DMS 273 treated with DMSO at 0.1 percent for 48 hours (cell line): ENCODE data around the gene CFAP20DC.
"Not testable (repeated sequence)": the region's sequence is repeated elsewhere in the genome, so short reads cannot be mapped to it uniquely, and the experiment has no call there.

Experiments used
- DNase-seq: peaks from one replicate; lab custom pipeline; 2025; lab: John Stamatoyannopoulos, UW

The CFAP20DC gene

DNA sequence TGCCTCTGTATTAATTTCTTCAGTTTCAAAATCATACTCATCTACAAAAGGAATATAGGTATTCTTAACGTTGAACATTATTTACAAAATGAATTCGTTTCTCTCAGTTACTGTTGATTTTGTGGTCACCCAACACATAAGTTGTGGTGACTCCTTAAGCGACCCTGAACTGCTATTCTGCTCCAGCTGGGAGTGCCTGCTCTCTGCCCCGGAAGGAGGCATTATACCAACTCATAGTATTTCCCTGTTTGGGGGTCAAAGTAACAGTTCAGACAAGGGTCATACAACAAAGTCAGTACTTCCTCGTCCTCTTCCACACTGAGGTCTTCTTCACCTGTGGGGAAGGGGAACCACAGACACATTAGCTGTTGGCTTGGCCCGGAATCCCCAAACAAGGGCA is 307.6 kb downstream of the CFAP20DC start:
- no peak for DNase-seq

DNA sequence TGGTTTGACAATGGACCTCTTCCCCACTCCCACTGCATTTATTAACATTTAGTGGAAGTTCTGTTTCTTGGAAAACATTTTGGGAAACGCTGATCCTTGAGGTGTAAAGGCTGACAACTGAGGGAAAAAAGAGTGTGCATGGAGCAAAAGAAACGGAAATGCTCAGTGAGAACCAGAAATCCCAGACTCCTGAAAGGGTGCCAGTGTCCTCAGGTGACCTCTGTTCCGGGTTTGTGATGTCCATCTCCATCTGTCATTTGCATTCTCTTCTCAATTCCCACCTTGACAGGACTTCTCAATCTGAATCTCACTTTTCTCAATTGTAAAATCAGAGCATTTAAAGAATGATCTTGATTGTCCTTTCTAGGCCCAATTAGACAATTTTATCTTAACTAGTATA is 312.2 kb downstream of the CFAP20DC start:
- no peak for DNase-seq

DNA sequence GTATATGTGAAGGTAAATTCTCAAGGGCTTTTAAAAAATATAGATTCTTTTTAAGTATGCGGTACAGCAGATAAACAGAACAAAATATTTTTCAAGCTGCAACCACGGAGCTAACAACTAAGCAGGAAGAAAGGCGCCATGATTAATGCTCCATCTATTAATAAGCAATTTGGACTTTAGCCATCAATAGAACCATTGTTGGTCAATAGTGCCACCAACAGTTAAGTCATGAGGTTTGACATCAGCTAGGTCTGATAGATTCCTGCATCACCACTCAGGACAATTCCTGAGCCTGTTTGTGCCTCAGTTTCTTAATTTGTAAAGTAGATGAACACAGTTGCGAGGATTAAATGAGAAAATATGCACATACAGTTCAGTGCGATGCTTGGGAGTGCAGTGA is 318.2 kb downstream of the CFAP20DC start:
- no peak for DNase-seq

DNA sequence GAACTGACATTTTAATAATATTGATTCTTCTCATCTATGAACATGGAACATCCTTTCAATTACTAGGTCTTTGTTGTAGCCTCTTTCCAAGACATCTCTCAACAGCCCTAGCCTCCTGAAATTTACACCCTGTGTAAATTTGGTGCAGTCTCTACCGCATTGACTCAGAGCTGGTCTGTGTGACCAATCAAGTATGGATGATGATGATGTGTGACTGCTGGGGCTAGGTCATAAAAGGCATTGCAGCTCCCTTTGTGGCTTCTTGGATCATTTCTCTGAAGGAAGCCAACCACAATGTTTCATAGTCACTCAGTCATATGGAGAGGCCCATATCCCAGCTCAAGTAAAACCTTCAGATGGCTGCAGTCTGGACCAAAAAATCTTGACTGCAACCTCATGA is 321.1 kb downstream of the CFAP20DC start:
- DNase-seq: no peak

DNA sequence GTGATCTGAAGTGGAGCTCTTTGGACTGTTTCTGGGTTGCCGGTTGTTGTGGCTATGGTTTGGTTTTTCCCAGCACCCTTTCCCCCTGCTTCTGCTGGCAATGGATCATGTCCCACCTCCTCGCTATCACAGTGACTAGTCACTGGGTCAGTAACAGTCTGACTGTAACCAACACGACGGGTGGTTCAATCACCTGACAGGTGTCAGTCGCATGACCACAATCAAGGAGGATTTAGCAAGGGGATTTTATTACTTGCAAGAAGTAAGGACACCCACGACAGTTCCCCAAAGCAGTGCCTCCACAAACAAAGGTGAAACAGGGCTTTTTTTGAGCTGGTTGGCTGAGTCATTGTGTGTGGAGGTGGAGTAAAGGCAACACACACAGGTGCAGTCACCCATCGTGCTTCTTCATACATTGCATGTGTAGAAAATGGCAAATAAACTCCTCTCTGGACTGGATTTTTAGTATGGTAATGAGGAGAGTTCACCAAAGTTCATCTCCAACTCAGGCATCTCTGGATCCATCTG is 324.4 kb downstream of the CFAP20DC start:
- no peak for DNase-seq

DNA sequence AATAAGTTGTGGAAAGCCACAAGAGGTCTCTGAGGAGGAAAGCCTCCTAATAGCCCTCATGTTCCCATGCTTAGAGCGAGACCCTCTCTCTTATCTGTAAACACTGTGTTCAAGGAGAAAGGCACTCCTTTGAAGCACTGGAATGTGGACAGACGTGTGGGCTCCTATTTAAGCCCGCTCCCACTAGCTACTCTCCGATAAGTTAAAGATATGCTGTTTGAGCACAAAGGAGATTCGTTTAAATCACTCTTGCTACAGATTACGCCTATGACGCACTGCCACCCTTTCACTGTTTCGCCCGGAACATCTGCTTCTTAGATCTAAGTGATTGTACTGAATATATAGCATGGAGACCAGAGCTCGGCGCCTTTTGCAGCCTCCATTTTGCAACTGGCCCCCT is 325.5 kb downstream of the CFAP20DC start:
- DNase-seq: no peak

DNA sequence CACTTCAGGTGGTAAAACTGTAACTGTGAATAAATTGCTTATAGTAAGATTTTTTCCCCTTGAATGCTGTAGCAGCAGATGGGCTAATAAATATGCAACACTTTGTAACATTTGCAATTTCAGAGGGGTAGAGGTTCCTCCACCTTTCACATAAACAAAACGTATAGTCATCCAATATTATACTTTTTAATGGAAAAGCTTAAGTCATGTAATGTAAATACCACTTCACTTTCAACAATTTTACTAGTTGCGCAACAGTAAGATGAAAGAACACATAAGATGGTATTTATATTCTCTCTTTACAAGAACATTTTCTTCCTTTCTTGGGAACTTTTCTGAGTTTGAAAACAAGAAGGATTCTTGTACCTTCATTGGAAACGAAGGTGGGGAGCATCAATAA is 326.7 kb downstream of the CFAP20DC start:
- no peak for DNase-seq

DNA sequence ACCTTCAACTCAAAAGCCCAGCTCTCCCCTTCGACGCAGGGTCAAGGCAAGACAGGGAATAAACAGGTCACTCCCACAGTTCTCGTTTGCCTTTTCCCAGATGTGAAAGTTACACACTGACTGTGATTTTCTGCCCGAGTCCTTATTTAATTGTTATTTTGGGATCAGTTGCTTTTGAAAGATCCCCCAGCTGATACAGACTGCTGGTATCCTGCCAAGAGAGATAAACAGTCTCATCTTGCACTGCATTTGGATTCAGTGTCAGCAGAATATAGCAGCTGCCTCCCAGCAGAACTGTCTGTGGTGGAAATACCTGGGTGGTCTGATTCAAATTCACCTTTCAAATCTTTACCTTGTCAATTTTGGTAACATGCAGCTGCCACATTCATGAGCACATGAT is 327.3 kb downstream of the CFAP20DC start:
- DNase-seq: no peak

DNA sequence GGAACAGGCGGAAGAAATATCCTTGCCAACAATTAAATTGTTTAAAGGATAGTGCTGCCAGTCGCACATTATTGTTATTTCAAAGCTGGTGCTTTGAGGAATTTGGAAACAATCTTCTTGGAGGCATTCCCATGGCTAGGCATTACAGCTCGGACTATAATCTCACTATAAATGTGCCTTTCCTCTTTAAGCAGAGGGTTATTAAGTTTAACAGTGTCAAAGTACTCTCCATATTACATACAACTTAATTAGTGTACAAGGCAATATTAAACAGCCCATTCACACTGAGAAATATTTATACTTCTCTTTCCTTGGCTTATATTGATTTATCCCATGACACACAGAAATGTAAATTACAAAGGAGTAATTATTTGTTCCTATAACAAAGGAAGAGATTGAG is 329.3 kb downstream of the CFAP20DC start:
- no peak for DNase-seq

DNA sequence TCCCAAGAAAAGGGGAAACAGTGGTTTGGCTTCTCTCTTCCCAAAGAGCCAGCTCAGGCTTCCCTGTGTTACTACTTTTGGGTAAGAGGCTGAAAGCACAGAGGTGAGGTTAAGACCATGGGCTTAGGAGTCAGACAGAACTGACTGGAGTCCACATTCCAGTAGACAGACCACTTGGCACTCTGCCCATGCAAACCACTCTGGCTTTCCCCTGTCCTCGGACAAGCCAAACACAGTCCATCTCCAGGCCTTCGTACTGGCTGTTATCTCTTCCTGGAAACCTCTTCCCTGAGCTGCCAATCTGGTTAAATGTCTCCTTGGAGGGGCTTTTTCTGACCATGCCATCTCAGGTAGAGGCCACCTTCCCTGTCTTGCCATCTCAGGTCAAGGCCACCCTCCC is 330.1 kb downstream of the CFAP20DC start:
- no peak for DNase-seq

DNA sequence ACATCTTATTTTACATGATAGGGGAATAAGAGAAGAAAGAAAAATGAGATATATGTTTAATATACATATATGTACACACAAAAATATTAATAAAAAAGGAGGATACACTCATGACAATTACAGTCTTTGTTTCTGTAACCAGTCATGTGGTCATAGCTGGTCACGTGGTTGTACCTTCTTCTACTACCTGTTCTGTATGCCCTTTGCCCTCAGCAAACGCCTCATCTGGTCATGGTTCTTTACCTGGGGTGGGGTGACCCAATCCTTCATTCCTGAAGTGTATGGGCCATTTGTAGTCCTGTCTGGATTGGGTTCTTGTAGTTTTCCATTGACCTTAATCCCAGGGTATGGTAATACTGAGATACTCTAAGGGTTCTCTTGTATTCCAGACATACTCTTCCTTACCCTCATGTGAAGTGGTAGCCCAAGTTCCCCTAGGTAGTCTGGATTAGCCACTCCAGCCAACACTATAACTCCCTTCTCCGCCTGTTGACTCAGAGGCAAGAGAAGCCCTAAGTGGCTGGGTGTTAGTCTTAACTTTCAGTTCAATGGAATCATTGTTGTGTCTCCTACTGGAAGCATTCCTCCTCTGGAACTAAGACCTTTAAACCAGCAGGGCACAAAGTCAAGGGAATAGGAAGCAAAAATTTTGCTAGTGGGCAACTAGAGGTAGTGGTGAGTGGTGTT is 336.0 kb downstream of the CFAP20DC start:
- DNase-seq: no peak

DNA sequence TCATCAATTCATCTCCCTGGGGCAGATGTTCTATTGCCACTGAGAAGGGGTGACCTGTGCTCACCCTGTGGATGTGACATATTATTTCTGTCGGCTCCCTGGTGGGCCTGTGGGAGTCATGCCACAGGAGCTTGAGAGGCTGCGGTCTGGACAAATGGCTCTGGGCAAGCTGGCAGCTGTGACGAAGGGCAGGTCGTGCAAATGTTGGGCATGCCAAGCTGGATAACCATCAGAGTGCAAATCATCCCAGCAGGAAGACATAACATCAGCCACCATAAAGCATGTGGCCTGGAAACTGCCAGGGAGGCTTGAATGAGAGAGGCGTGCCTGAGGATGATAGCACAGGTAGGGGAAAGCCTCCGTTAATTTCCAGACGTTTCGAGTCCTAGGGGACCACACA is 338.0 kb downstream of the CFAP20DC start:
- no peak for DNase-seq

DNA sequence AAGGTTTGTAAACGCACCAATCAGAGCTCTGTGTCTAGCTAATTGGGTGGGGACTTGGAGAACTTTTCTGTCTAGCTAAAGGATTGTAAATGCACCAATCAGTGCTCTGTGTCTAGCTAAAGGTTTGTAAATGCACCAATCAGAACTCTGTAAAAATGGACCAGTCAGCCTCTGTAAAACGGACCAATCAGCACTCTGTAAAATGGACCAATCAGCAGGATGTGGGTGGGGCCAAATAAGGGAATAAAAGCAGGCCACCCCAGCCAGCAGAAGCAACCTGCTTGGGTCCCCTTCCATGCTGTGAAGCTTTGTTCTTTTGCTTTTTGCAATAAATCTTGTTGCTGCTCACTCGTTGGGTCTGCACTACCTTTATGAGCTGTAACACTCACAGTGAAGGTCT is 340.8 kb downstream of the CFAP20DC start:
- not testable (repeated sequence) for DNase-seq

DNA sequence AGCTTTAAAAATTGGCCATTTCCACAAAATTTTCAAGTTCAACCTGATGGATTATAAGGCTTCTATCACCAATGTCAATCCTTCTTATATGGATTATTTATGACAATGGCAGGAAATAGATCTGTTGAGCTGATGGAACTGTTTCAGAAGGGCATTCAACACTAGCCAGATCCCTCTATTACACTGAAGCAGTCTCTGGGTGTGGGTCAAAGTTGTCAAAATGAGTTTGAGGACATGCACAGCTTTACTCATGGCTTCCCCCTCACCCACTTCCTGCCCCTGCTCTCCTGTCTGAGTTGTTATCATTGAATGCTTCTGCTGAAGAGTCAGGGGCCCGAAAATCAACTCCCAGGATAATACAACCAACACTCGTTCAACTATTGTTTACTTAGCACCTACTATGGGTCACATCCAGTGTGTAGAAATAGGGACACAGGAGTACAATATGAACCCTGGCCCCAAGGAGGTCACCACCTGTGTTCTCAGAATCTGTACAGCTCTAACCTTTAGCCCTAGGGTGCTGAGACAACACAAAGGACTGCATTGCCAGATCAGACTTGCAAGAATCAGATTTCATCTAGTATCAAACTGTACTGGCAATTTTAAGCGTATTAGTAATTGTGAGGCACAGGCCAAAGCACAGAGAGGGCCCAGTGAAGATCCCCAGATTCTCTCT is 341.6 kb downstream of the CFAP20DC start:
- DNase-seq: no peak

DNA sequence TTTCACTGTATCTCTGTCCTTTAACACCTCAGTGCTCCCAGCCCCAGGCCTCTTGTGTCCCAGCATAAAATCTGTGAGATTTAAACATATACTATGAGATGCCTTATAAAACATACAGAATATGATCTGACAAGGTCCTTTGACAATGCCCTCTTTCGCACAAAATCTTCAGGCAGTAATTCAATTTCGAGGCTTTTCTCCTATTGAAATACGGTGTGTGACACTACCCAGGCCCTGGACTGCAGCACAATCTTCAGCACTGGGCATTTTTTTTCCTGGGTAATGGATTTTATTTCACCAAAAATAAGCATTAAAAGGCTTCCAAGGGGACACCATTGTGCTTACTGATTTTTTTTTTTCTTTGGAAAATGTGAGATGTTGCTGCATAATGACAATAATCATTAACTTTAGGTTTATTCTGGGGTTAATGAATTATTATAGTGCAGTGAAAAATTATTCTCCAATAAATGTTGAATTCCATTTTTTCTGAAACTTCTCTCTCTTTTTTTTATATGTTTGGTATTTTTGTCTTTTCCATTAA is 342.4 kb downstream of the CFAP20DC start:
- DNase-seq: no peak

DNA sequence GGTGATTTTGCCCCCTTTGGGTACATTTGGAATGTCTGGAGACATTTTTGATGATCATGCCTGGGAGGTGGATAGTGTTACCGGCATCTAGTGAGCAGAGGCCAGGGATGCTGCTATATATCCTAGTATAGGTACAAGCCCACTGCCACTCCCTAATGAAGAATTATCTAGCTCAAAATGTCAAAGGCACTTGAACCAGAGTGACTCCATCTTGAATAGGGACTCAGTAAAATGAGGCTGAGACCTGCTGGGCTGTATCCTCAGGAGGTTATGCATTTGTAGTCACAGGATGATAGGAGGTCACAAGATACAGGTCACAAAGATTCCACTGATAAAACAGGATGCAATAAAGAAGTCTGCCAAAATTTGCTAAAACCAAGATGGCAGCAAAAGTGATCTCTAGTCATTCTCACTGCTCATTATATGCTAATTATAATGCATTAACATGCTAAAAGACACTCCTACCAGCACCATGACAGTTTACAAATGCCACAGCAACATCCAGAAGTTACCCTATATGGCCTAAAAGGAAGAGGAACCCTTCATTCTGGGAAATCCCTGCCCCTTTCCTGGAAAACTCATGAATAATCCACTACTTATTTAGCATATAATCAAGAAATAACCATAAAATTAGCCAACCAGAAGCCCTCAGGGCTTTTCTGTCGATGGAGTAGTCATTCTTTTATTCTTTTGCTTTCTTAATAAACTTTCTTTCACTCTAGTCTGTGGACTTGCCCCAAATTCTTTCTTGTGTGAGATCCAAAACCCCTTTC is 343.2 kb downstream of the CFAP20DC start:
- no peak for DNase-seq

DNA sequence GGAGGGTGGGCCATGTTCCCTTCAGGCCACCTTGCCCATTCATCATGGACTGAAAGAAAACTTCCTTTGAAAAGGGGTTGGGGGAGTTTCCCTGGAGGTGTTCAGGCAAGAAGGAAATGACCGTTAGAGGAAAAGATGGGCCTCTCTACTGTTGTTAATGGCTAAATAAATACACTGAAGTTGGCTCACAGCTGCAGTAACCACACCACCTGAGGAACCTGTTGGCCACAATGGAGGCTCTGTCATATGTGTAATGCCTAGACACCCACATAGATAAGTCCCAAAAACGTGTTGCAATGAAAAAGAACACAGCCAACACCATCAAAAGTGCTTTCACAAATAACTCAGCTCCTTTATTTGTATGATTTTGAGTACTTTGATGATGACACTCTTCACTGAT is 345.1 kb downstream of the CFAP20DC start:
- no peak for DNase-seq

DNA sequence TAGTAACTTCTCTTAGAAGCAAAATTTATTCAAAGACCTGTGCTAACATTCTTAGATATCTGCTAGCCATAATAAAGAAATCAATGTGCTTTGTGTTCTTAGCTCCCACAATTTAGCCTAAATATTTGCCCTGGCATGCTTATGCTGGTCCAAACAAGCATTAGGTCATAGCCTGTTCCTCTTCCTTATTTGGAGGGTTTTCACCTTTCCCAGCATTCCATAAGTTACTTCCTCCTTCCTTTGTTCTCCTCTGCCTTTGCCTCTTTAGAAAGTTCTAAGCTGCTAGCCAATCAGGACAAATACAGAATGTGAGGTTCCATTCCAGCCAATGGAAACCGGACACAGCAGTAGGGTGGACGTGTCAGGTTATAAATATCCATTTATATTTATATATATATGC is 345.5 kb downstream of the CFAP20DC start:
- DNase-seq: not testable (repeated sequence)

DNA sequence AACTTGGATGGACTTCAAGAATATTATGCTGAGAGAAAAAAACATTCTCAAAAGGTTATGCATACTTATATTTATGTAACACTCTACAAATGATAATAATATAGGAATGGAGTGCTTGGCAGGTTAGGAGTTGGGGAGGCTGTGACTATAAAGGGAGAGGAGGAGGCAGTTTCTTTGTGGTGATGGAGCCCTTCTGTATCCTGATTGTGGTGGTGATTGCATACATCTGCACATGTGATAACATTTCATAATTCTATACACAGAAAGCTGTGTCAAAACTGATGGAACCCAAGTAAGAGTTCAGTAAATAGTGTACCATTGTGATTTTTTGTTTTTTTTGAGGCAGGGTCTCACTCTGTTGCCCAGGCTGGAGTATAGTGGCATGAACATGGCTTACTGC is 351.6 kb downstream of the CFAP20DC start:
- no peak for DNase-seq

DNA sequence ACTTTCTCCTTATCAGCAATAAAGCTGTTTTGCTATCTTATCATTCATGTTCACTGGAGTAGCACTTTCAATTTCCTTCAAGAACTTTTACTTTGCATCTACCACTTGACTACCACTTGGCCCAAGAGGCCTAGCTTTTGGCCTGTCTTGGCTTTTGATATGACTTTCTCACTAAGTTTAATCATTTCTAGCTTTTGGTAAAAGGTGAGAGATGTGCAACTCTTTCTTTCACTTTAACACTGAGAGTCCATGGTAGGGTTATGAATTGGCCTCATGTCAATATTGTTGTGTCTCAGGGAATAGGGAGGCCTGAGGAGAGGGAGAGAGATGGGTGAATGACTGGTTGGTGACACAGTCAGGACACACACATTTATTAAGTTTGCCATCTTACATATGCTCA is 352.3 kb downstream of the CFAP20DC start:
- DNase-seq: no peak

DNA sequence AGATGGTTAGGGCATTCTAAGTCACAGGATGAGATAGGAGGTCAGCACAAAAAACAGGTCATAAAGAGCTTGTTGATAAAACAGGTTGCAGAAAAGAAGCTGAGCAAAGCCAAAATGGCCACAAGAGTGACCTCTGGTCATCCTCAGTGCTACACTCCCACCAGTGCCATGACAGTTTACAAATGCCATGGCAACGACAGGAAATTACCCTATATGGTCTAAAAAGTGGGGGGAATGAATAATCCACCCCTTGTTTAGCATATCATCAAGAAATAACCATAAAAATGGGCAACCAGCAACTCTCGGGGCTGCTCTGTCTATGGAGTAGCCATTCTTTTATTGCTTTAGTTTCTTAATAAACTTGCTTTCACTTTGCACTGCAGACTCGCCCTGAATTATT is 353.0 kb downstream of the CFAP20DC start:
- DNase-seq: not testable (repeated sequence)

DNA sequence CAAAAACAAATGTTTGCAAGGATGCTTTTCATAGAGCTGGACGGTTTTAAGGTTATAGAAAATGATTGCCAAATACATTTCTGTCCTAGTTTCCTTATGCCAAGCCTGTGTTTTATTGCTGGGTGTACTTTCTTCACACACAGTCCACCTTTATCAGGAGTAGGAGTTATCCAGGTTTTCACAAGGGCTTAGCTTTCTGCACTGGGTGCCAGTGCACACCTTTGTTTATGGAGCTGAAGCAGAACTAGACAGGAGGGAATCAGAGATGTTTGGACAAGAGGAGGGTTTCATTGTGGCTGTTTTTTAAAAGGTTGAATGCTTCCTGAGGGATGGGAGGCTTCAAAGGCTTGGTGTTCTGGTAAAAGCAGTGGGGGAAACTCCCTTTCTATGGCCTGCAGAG is 353.7 kb downstream of the CFAP20DC start:
- no peak for DNase-seq

DNA sequence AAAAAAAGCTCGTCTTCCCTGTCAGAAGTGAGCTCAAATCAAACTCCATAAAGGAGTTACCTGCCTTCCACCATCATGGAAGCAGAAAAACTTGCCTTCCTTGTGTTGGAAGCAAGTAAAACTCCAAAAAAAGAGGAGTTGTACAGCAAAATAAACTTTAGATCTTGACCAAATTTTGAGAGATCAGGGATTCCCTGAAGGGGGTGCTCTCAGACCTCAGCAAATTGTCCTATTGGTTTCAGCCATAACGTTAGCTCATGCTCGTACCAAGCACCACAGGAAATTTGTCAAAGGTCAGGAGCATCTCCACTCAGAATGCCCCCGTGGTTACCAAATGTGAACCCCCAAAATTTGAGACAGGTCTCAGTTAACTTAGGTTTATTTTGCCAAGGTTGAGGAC is 354.5 kb downstream of the CFAP20DC start:
- DNase-seq: not testable (repeated sequence)
